Measurements from ENCODE around the gene SFRP5.
A peak's percentile ranks its signal among the peaks of the same experiment; 100 is the strongest.

Gene SFRP5

DNA sequence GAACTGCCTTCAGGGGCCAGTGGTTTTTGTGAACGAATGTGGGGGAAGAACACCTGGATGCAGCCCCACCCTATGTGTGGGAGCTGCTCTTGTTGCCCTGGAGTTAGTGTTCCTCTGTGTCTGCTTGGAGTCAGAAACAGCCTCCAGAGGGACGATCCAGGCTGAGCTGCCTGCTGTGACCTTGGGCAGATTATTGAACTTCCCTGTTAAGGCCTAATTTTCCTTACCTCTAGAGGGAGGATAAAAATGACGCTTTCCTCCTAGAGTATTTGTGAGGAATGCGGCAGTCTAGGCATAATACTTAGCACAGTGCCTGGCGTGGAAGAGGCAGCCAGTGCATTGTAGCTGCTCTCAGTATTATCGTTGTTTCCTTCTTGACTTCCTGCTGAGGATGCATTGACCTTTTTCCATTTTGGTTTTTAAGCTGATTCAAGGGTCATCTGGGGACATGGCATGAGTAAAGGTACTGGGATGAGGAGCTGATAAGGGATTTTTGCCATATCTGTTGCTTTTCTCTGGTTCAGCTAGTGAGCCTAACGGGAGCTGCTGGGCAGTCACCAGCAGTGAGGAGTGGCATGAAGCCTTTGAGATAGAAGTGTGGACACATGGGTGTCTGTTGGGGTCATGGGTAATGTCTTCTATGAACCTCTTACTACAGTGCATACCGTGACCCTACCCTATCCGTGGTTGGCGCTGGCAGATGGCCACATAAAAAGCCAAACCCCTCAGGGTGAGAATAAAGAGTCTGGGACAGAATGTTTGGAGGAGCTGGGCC is 28.4 kb downstream of the SFRP5 start:
- H3K27ac ChIP-seq: no peak overlapping the region
- no peak for TF ChIP-seq ZFX (IDR thresholded peaks at IDR 0.05)
- TF ChIP-seq, protein P1, sequence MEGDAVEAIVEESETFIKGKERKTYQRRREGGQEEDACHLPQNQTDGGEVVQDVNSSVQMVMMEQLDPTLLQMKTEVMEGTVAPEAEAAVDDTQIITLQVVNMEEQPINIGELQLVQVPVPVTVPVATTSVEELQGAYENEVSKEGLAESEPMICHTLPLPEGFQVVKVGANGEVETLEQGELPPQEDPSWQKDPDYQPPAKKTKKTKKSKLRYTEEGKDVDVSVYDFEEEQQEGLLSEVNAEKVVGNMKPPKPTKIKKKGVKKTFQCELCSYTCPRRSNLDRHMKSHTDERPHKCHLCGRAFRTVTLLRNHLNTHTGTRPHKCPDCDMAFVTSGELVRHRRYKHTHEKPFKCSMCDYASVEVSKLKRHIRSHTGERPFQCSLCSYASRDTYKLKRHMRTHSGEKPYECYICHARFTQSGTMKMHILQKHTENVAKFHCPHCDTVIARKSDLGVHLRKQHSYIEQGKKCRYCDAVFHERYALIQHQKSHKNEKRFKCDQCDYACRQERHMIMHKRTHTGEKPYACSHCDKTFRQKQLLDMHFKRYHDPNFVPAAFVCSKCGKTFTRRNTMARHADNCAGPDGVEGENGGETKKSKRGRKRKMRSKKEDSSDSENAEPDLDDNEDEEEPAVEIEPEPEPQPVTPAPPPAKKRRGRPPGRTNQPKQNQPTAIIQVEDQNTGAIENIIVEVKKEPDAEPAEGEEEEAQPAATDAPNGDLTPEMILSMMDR (conservative IDR thresholded peaks at IDR 0.05): no peak

GRCh38 chr10:97740613-97741012 is 31.2 kb downstream of the SFRP5 start:
- TF ChIP-seq ZFX (IDR thresholded peaks at IDR 0.05): no peak
- TF ChIP-seq, protein P1 (conservative IDR thresholded peaks at IDR 0.05): no peak

GRCh38 chr10:97738616-97739015 is 33.2 kb downstream of the SFRP5 start:
- H3K27ac ChIP-seq: no peak overlapping the region
- no peak for TF ChIP-seq ZFX (IDR thresholded peaks at IDR 0.05)
- TF ChIP-seq, protein P1 (conservative IDR thresholded peaks at IDR 0.05): no peak

More at GRCh38 chr10:97740613-97741012, 31.2 kb downstream of the SFRP5 start:
- H3K27ac ChIP-seq: no peak overlapping the region

- H3K27ac ChIP-seq: peak overlapping the region; percentile 83
- TF ChIP-seq ZFX (IDR thresholded peaks at IDR 0.05): no peak
- TF ChIP-seq, protein P1 (conservative IDR thresholded peaks at IDR 0.05): no peak
Observed at GRCh38 chr10:97737770-97738265, 34.0 kb downstream of the SFRP5 start.

- TF ChIP-seq, protein P1 (conservative IDR thresholded peaks at IDR 0.05): no peak
- peak; percentile 59; the same call in 1 of the 2 replicates for TF ChIP-seq ZFX (IDR thresholded peaks at IDR 0.05)
- H3K27ac ChIP-seq: peak within 1 kb of the TSS; percentile 83
Observed at GRCh38 chr10:97736902-97737769, 34.7 kb downstream of the SFRP5 start, which contains the start of gene ZFYVE27. ZFYVE27 (plus strand) TSS chr10:97737128; CDS start chr10:97738478, 1,350 bp downstream.

GRCh38 chr10:97736403-97736901 is 35.3 kb downstream of the SFRP5 start:
- H3K27ac ChIP-seq: peak overlapping the region; percentile 83
- no peak for TF ChIP-seq ZFX (IDR thresholded peaks at IDR 0.05)
- TF ChIP-seq, protein P1 (conservative IDR thresholded peaks at IDR 0.05): no peak

Data from C4-2B (cell line).